Stomach smooth muscle (tissue), 2 donors: Measurements from ENCODE around the gene PDCD2.
A peak's percentile ranks its signal among the peaks of the same experiment; 100 is the strongest.
"Not testable (repeated sequence)": the region's sequence is repeated elsewhere in the genome, so short reads cannot be mapped to it uniquely, and the experiment has no call there.

Source experiments
- H3K27ac ChIP-seq: one replicate; pipeline ENCODE4 v1.7.0; 2013; ENCODE audit warnings: mild to moderate bottlenecking, low read length, inconsistent platforms
- H3K27me3 ChIP-seq, 2 donors: one replicate each; pipeline ENCODE4 v1.7.0; 2013; ENCODE audit warnings: low read length in 2 of 2; ENCODE audit not compliant: insufficient read depth in 2 of 2, control insufficient read depth in 1 of 2
- H3K36me3 ChIP-seq, 2 donors: one replicate each; pipeline ENCODE4 v1.7.0; 2013; ENCODE audit warnings: low read length in 2 of 2; ENCODE audit not compliant: control insufficient read depth in 2 of 2, insufficient read depth in 2 of 2
- H3K4me1 ChIP-seq: one replicate; pipeline ENCODE4 v1.7.0; 2013; ENCODE audit warnings: low read length; ENCODE audit not compliant: control insufficient read depth, insufficient read depth
- H3K4me3 ChIP-seq, 2 donors: one replicate each; pipeline ENCODE4 v1.7.0; 2013; ENCODE audit warnings: low read length in 2 of 2
- H3K9ac ChIP-seq, 2 donors: one replicate each; pipeline ENCODE4 v1.7.0; 2013; ENCODE audit warnings: low read length in 2 of 2, mild to moderate bottlenecking in 1 of 2
- H3K9me3 ChIP-seq, 2 donors: one replicate each; pipeline ENCODE4 v1.7.0; 2013; ENCODE audit warnings: low read length in 2 of 2; ENCODE audit not compliant: control insufficient read depth in 2 of 2
- donor health status: healthy.
- donor health status: Pancreatic carcinoma.

PDCD2 gene

DNA sequence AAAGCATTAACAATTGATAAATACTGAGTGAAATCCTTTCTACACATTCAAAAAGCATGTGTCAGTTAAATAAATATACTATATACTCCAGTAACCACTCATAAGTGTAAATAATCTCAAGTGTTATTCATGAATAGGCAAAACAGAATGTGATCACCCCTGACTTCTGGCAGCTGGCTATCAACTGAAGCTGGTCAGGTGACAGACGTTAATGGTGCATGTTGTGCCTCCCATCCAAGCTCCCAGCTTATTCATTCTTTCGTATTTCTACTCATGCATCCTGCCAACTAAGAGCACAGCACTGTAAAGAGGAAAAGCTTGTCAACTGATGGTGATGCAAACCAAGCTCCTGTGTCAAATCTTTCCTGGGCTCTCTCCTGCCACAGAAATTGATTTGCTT, 39.0 kb downstream of the PDCD2 start:
- H3K9me3 ChIP-seq: no peaks in the 10 kb centered on the region
- H3K36me3 ChIP-seq: peaks cover 45 to 57% of the 10 kb centered on the region in 2 donors
- H3K9ac ChIP-seq: no peak overlapping the region
- no peak overlapping the region for H3K27ac ChIP-seq
- H3K4me1 ChIP-seq: no peaks in the 10 kb centered on the region
- H3K27me3 ChIP-seq: no peaks in the 10 kb centered on the region
- no peak overlapping the region for H3K4me3 ChIP-seq

- Histone ChIP-seq H3K9ac (no peak overlapping the region), H3K36me3 (peaks cover 53 to 58% of the 10 kb centered on the region in 2 donors), H3K4me3 (no peak overlapping the region), H3K4me1 (no peaks in the 10 kb centered on the region), H3K27me3 (no peaks in the 10 kb centered on the region), H3K9me3 (no peaks in the 10 kb centered on the region), H3K27ac (no peak overlapping the region)
These were observed 42.3 kb downstream of the PDCD2 start for GRCh38 chr6:170542031-170542719.

DNA sequence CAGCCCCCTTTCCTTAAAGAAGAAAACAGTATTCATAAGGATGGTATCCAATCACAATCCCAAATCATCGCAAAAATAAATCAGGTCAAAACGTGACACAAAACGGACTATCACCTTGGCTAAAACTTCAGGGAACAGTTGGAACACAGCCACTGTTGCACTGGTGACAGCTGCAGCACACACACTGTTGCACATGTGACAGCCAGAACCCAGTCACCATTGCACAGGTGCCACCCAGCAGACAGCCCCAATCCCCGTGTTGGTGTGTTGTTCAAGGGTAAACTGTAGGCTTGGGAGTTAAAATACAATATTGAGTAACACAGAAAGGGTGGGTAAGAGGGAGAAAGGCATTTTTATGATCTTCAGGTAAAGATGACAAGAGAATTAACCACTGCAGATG, 47.1 kb downstream of the PDCD2 start:
- Histone ChIP-seq H3K36me3 (peaks cover 48 to 55% of the 10 kb centered on the region in 2 donors), H3K9me3 (no peaks in the 10 kb centered on the region), H3K4me3 (no peak overlapping the region), H3K9ac (no peak overlapping the region), H3K27me3 (no peaks in the 10 kb centered on the region), H3K4me1 (peaks cover 3% of the 10 kb centered on the region), H3K27ac (no peak overlapping the region)

GRCh38 chr6:170536671-170537070, 47.8 kb downstream of the PDCD2 start:
- peaks cover 42 to 49% of the 10 kb centered on the region in 2 donors for H3K36me3 ChIP-seq
- no peaks in the 10 kb centered on the region for H3K27me3 ChIP-seq
- H3K27ac ChIP-seq: no peak overlapping the region
- H3K9me3 ChIP-seq: no peaks in the 10 kb centered on the region
- H3K4me3 ChIP-seq: no peak overlapping the region
- H3K9ac ChIP-seq: no peak overlapping the region
- peaks cover 3% of the 10 kb centered on the region for H3K4me1 ChIP-seq

- Histone ChIP-seq H3K27ac (no peak overlapping the region), H3K27me3 (no peaks in the 10 kb centered on the region), H3K4me3 (no peak overlapping the region), H3K9me3 (no peaks in the 10 kb centered on the region), H3K9ac (no peak overlapping the region), H3K36me3 (peaks cover 42 to 46% of the 10 kb centered on the region in 2 donors), H3K4me1 (peaks cover 3% of the 10 kb centered on the region)
These were observed 49.4 kb downstream of the PDCD2 start for GRCh38 chr6:170535004-170535403.

DNA sequence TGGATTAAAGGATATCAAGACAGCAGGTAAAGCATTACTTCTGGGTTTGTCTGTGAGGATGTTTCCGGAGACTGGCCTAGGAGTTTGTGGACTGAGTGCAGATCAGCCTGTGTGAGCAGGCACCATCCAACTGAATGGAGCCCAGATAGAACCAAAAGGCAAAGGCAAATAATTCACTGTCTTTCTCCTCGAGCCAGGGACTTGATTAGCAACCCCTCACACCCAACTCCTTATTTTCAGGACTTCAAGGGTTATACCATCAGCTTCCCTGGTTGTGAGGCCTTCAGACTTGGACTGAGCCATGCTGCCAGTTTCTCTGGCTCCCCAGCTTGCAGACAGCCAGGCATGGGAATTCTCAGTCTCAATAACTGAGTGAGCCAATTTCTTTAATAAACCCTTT, 50.6 kb downstream of the PDCD2 start:
- no peak overlapping the region for H3K4me3 ChIP-seq
- H3K36me3 ChIP-seq: peaks cover 37 to 46% of the 10 kb centered on the region in 2 donors
- no peak overlapping the region for H3K27ac ChIP-seq
- no peaks in the 10 kb centered on the region for H3K9me3 ChIP-seq
- H3K27me3 ChIP-seq: no peaks in the 10 kb centered on the region
- peaks cover 3% of the 10 kb centered on the region for H3K4me1 ChIP-seq
- H3K9ac ChIP-seq: no peak overlapping the region

DNA sequence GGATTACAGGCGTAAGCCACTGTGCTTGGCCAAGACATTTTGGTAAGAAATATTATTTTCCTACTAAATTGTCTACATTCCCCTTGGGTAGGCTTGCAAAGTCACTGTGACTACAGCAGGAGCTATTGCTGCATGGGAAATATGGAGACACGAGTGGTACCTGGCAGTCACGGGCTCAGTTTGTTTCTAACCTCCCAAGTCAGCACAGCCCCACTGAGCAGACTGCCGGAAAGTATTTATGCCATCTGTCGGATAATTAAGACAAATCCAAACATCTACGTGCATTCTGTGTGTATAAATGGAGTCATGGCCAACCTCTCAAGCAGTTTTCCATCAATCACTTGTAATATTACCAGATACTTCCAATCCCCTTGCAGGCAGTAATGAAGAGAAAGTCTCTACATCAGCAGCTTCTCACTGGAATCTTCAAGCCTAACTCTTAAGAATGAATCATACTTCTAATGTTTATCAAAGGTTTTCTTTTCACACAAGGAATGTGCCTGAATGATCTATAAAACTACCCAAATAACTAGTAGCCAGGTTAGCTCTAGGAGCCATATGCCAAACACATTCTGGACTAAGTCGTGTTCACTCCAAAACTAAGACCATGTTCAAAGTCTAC, 51.5 kb downstream of the PDCD2 start:
- H3K27me3 ChIP-seq: no peaks in the 10 kb centered on the region
- H3K9ac ChIP-seq: no peak overlapping the region
- peak overlapping the region; percentile 24 for H3K27ac ChIP-seq
- H3K36me3 ChIP-seq: peaks cover 34 to 39% of the 10 kb centered on the region in 2 donors
- H3K9me3 ChIP-seq: no peaks in the 10 kb centered on the region
- peaks cover 3% of the 10 kb centered on the region for H3K4me1 ChIP-seq
- H3K4me3 ChIP-seq: no peak overlapping the region

DNA sequence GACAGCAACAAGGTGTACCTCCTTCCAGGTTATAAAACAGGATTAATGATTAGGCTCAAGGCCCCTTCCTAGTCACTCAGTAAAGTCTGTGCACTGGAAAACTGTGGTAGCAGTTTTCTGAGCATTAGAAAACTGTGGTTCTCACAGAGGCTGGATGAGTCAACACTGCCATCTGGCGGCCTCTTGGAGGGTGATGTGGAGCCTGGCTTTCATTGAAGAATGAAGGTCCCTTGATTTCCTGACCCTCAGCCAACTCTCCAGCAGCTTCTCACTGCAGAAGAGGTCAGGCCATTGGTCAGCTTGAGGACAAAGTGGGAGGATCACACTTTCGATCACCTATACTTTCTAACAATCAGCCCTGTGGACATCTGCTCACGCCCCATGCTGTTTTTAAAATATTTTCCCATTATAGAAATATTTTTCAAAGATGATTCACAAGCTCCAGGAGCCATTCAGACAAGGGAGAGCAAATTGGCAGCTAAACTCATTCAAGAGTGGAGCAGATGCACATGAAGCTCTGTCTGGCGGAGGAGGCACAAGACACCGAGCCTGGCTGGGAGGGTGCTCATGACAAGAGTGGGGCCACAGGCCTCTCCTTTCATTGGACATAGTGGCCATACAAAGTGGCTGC, 54.5 kb downstream of the PDCD2 start:
- Histone ChIP-seq H3K36me3 (peaks cover 9 to 10% of the 10 kb centered on the region in 2 donors), H3K27me3 (no peaks in the 10 kb centered on the region), H3K27ac (no peak overlapping the region), H3K9ac (no peak overlapping the region), H3K9me3 (no peaks in the 10 kb centered on the region), H3K4me3 (no peak overlapping the region), H3K4me1 (peaks cover 3% of the 10 kb centered on the region)

- H3K9ac ChIP-seq, H3K27me3 ChIP-seq, H3K4me3 ChIP-seq, H3K27ac ChIP-seq, H3K9me3 ChIP-seq, H3K4me1 ChIP-seq, H3K36me3 ChIP-seq: not testable (repeated sequence)
These were observed 56.4 kb downstream of the PDCD2 start for GRCh38 chr6:170527995-170528394.

GRCh38 chr6:170525795-170526194, 58.6 kb downstream of the PDCD2 start:
- Histone ChIP-seq H3K9me3 (no peaks in the 10 kb centered on the region), H3K27me3 (no peaks in the 10 kb centered on the region), H3K4me3 (no peak overlapping the region), H3K27ac (no peak overlapping the region), H3K4me1 (no peaks in the 10 kb centered on the region), H3K9ac (no peak overlapping the region), H3K36me3 (no peaks in the 10 kb centered on the region)
